Sigmoid colon (tissue), 7 donors: Measurements from ENCODE around the gene ARHGAP35. TPM values are rescaled to one million over a fixed set of nuclear protein-coding genes. Genes with fewer than 3 reads are reported as not detected.

ENCODE experiments used
- DNase-seq: peaks from one replicate; pipeline ENCODE4 v3.0.0-alpha.2; 2019
- H3K27ac ChIP-seq, 4 donors: fragments of 200-600 bp; sonication (generic); one replicate each; pipeline ENCODE4 v1.5.1; 2016 to 2019; ENCODE audit warnings: mild to moderate bottlenecking in 1 of 4
- H3K27me3 ChIP-seq, 3 donors: fragments of 200-600 bp; sonication (generic); one replicate each; pipeline ENCODE4 v1.5.1; 2019; ENCODE audit warnings: mild to moderate bottlenecking in 1 of 3
- H3K36me3 ChIP-seq, 4 donors: fragments of 200-600 bp; sonication (generic); one replicate each; pipeline ENCODE4 v1.5.1; 2016 to 2019
- H3K4me1 ChIP-seq, 4 donors: fragments of 200-600 bp; sonication (generic); one replicate each; pipeline ENCODE4 v1.5.1; 2017 to 2019
- H3K4me3 ChIP-seq, 4 donors: fragments of 200-600 bp; sonication (generic); one replicate each; pipeline ENCODE4 v1.5.1; 2017 to 2019; ENCODE audit warnings: mild to moderate bottlenecking in 2 of 4, moderate library complexity in 1 of 4
- H3K9me3 ChIP-seq, 4 donors: fragments of 200-600 bp in 3 of 4; sonication (generic) in 3 of 4; one replicate each; pipeline versions ENCODE4 v1.5.1 to v1.6.1; 2013 to 2019
- CTCF ChIP-seq, 4 experiments: fragments of 450-650 bp in 3 of 4; fragments of 200-600 bp in 1 of 4; IDR thresholded peaks; one replicate each; pipeline ENCODE4 v1.5.1; 2016 to 2019; ENCODE audit warnings: antibody characterized with exemption in 4 of 4, mild to moderate bottlenecking in 3 of 4, moderate library complexity in 2 of 4
- EP300 ChIP-seq, 4 donors: sonication (generic); formaldehyde crosslinking; IDR thresholded peaks; one replicate each; pipeline ENCODE4 v1.6.1; 2017; ENCODE audit warnings: antibody characterized with exemption in 4 of 4
- POLR2A ChIP-seq, 2 donors: fragments of 450-650 bp; IDR thresholded peaks; one replicate each; pipeline ENCODE4 v1.6.1; 2016; ENCODE audit warnings: antibody characterized with exemption in 2 of 2, mild to moderate bottlenecking in 2 of 2, moderate library complexity in 2 of 2
- POLR2AphosphoS5 ChIP-seq, 4 donors: sonication (generic); formaldehyde crosslinking; IDR thresholded peaks; one replicate each; pipeline ENCODE4 v1.6.1; 2017; ENCODE audit warnings: antibody characterized with exemption in 4 of 4
- WGBS, 2 donors: extraction: QIAGEN DNeasy Blood & Tissue Kit; methylation state at CpG; one replicate each; pipeline ENCODE4 v1.1.7; 2013; 5-methylcytosine and 5-hydroxymethylcytosine counted together
- intact Hi-C: fragments of 100-400 bp; cut with DNase I; formaldehyde crosslinking; loops from one replicate; pipeline ENCODE4 v1.15.1; 2023
- polyA plus RNA-seq, 3 donors: library from polyadenylated mRNA; stranded (reverse); fragments of 200-250 nt; gene quantifications; one replicate each; pipeline ENCODE4 v1.2.3, GENCODE V29; 2013
- total RNA-seq, 4 donors: library from RNA; depleted of rRNA; stranded (reverse); fragments of >200 nt; gene quantifications; one replicate each; pipeline ENCODE4 v1.1.0, GENCODE V29; 2016
- donor health status: healthy with polysubstance abuse.
- donor health status: Bipolar disorder and iron deficiency.
- donor health status: healthy.

Gene ARHGAP35
- total and polyA plus RNA-seq, 7 donors = 11.4 to 55.7 (median 35.6) TPM

GRCh38 chr19:46862974-46863632, 2.3 kb downstream of the ARHGAP35 start:
- H3K4me1 ChIP-seq = peaks cover 0 to 70% (median 66%) of the 10 kb centered on the region in 4 donors
- H3K9me3 ChIP-seq = no peaks in the 10 kb centered on the region
- H3K4me3 ChIP-seq = peak overlapping the region in 3 of 4 donors; percentile 75 to 99 (median 90)
- 52 to 57% methylated on average over 4 of the region's 4 CpGs for WGBS, 2 donors
- DNase-seq = peak; percentile 40
- intact Hi-C loops = loop anchor here (5.0 kb wide), 2 partner anchors 49 to 249 kb away; partner anchors contain the start of gene ZC3H4
- no peaks in the 10 kb centered on the region for H3K36me3 ChIP-seq
- peak overlapping the region; percentile 95 to 99 (median 97) for H3K27ac ChIP-seq
- no peak for TF ChIP-seq EP300 (IDR thresholded peaks at IDR 0.05)
- TF ChIP-seq POLR2AphosphoS5 (IDR thresholded peaks at IDR 0.05) = no peak
- no peak for TF ChIP-seq POLR2A (IDR thresholded peaks at IDR 0.05)
- no peak for TF ChIP-seq CTCF (IDR thresholded peaks at IDR 0.05)
- no peaks in the 10 kb centered on the region for H3K27me3 ChIP-seq

GRCh38 chr19:46863818-46864629, 3.2 kb downstream of the ARHGAP35 start:
- Histone ChIP-seq H3K27ac (peak overlapping the region; percentile 95 to 99 (median 97)), H3K4me3 (peak overlapping the region in 3 of 4 donors; percentile 2 to 9 (median 7)), H3K9me3 (no peaks in the 10 kb centered on the region), H3K27me3 (no peaks in the 10 kb centered on the region), H3K36me3 (no peaks in the 10 kb centered on the region), H3K4me1 (peaks cover 0 to 77% (median 66%) of the 10 kb centered on the region in 4 donors)
- TF ChIP-seq CTCF (IDR thresholded peaks at IDR 0.05) (no peak), POLR2AphosphoS5 (IDR thresholded peaks at IDR 0.05) (no peak), EP300 (IDR thresholded peaks at IDR 0.05) (no peak), POLR2A (IDR thresholded peaks at IDR 0.05) (no peak)
- intact Hi-C loops = loop anchor here (5.0 kb wide), 2 partner anchors 48 to 248 kb away; partner anchors contain the start of gene ZC3H4
- peak; percentile 60 for DNase-seq
- 18 to 51% methylated on average over 6 of the region's 6 CpGs for WGBS, 2 donors

GRCh38 chr19:46866407-46867136, 5.8 kb downstream of the ARHGAP35 start:
- intact Hi-C loops = no loop called here

More at GRCh38 chr19:46866407-46867136, 5.8 kb downstream of the ARHGAP35 start:
- Histone ChIP-seq H3K9me3 (no peaks in the 10 kb centered on the region), H3K27me3 (no peaks in the 10 kb centered on the region), H3K36me3 (no peaks in the 10 kb centered on the region), H3K4me3 (no peak overlapping the region), H3K27ac (no peak overlapping the region), H3K4me1 (peaks cover 0 to 72% (median 58%) of the 10 kb centered on the region in 4 donors)
- no peak for DNase-seq
- 15 to 39% methylated on average over 3 of the region's 3 CpGs for WGBS, 2 donors
- TF ChIP-seq POLR2A (IDR thresholded peaks at IDR 0.05) (no peak), CTCF (IDR thresholded peaks at IDR 0.05) (no peak), POLR2AphosphoS5 (IDR thresholded peaks at IDR 0.05) (no peak), EP300 (IDR thresholded peaks at IDR 0.05) (no peak)
